GM12878 (cell line): ENCODE data around the gene CSF3. TPM values are rescaled to one million over a fixed set of nuclear protein-coding genes. Genes with fewer than 3 reads are reported as not detected.

Experiments
- GABPA ChIP-seq: IDR thresholded peaks from 2 replicates; pipeline ENCODE4 v1.6.1; 2014; ENCODE audit warnings: antibody characterized with exemption, low read depth, mild to moderate bottlenecking, inconsistent platforms
- SMC3 ChIP-seq: IDR thresholded peaks from 2 replicates; pipeline ENCODE4 v1.6.1; 2011; ENCODE audit warnings: low read length, improper control_type of control experiment, borderline replicate concordance
- SP1 ChIP-seq: IDR thresholded peaks from one replicate; pipeline ENCODE4 v1.6.1; 2011; ENCODE audit warnings: low read depth, low read length
- TCF12 ChIP-seq: IDR thresholded peaks from 2 replicates; pipeline ENCODE4 v1.6.1; 2011; ENCODE audit warnings: low read depth, mild to moderate bottlenecking, low read length
- YBX1 ChIP-seq: fragments of 450-650 bp; IDR thresholded peaks from 2 replicates; pipeline ENCODE4 v1.6.1; 2016; ENCODE audit warnings: antibody characterized with exemption
- ZNF622 ChIP-seq: fragments of 450-650 bp; IDR thresholded peaks from 2 replicates; pipeline ENCODE4 v1.6.1; 2017; ENCODE audit warnings: mild to moderate bottlenecking, inconsistent platforms
- polyA plus RNA-seq, 11 experiments: library from polyadenylated mRNA; depleted of rRNA in 4 of 11; unstranded in 6 of 11; stranded (reverse) in 5 of 11; fragments of >200 nt; fragmentation: Nextera tagmentation in 4 of 11; fragmentation: Illumina TruSeq in 1 of 11; extraction: Ambion mirVana in 4 of 11; extraction: Trizol in 1 of 11; gene quantifications; 1 replicate in 1 of 11; 2 replicates in 10 of 11; pipeline versions ENCODE4 v1.2.1 to v1.2.3, GENCODE V29; 2011 to 2016; ENCODE audit warnings: inconsistent platforms in 2 of 11, missing spikeins in 2 of 11, low read depth in 1 of 11
- total RNA-seq, 4 experiments: library from RNA; depleted of rRNA in 3 of 4; stranded (reverse); fragments of >200 nt in 3 of 4; fragmentation: Illumina TruSeq in 1 of 4; extraction: Trizol in 1 of 4; gene quantifications; 2 replicates each; pipeline versions ENCODE4 v1.2.1 to v1.2.3, GENCODE V29; 2013 to 2021
- TF ChIP-seq, protein P1 (sequence below): fragments of 450-650 bp; IDR thresholded peaks from 2 replicates; pipeline ENCODE4 v1.6.1; 2017; ENCODE audit warnings: mild to moderate bottlenecking, moderate library complexity
- TF ChIP-seq, protein P2 (sequence below): fragments of 450-650 bp; IDR thresholded peaks from 2 replicates; pipeline ENCODE4 v1.6.1; 2016; ENCODE audit warnings: mild to moderate bottlenecking
- TF ChIP-seq, protein P3 (sequence below): fragments of 450-650 bp; IDR thresholded peaks from 2 replicates; pipeline ENCODE4 v1.6.1; 2017; ENCODE audit warnings: borderline replicate concordance
- TF ChIP-seq, protein P4 (sequence below): fragments of 450-650 bp; IDR thresholded peaks from 2 replicates; pipeline ENCODE4 v1.6.1; 2017; ENCODE audit warnings: low read depth, mild to moderate bottlenecking, moderate library complexity
- TF ChIP-seq, protein P5 (sequence below): fragments of 450-650 bp; IDR thresholded peaks from 2 replicates; pipeline ENCODE4 v1.6.1; 2016; ENCODE audit warnings: mild to moderate bottlenecking
- TF ChIP-seq, protein P6 (sequence below): fragments of 150-350 bp; IDR thresholded peaks from 2 replicates; pipeline ENCODE4 v1.6.1; 2016; ENCODE audit warnings: low read depth, low read length
- TF ChIP-seq, protein P7 (sequence below): IDR thresholded peaks from 2 replicates; pipeline ENCODE4 v1.6.1; 2011; ENCODE audit warnings: low read depth, mild to moderate bottlenecking, low read length, moderate library complexity, borderline replicate concordance; ENCODE audit errors: extremely low read depth

CSF3 gene
- total and polyA plus RNA-seq, 10 of the 15 experiments (the other 5 are each of a cell fraction or from before 2014, with no cell fraction given): 0.09 to 0.28 (median 0.12) TPM; not detected in 5

DNA sequence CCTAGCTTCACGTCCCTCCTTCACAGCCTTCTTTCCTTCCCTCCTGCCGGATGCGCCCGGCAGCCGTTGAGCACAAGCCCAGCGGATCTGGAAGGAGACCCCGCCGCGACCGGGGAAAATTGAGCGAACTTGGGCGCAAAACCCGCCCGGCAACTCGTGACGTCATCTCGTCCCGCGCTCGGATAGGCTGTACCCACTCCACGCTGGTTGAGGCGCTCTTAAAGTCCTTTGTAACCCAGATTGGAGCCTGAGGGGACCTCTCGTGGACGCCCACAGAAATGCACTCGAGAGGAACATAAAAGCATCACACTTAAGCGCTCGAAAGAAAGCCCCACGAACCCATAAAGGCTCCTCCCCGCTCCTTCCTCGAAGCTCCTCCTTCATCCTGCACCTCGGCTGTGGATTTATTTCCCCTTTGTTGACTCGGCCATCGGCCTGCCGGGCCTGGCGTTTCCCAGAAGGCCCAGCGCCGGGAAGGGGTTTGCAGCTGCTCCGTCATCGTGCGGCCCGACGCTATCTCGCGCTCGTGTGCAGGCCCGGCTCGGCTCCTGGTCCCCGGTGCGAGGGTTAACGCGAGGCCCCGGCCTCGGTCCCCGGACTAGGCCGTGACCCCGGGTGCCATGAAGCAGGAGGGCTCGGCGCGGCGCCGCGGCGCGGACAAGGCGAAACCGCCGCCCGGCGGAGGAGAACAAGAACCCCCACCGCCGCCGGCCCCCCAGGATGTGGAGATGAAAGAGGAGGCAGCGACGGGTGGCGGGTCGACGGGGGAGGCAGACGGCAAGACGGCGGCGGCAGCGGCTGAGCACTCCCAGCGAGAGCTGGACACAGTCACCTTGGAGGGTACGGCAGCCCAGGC, 34.7 kb upstream of the CSF3 start, which contains the start of gene PSMD3 (continued):
- TF ChIP-seq, protein P1, sequence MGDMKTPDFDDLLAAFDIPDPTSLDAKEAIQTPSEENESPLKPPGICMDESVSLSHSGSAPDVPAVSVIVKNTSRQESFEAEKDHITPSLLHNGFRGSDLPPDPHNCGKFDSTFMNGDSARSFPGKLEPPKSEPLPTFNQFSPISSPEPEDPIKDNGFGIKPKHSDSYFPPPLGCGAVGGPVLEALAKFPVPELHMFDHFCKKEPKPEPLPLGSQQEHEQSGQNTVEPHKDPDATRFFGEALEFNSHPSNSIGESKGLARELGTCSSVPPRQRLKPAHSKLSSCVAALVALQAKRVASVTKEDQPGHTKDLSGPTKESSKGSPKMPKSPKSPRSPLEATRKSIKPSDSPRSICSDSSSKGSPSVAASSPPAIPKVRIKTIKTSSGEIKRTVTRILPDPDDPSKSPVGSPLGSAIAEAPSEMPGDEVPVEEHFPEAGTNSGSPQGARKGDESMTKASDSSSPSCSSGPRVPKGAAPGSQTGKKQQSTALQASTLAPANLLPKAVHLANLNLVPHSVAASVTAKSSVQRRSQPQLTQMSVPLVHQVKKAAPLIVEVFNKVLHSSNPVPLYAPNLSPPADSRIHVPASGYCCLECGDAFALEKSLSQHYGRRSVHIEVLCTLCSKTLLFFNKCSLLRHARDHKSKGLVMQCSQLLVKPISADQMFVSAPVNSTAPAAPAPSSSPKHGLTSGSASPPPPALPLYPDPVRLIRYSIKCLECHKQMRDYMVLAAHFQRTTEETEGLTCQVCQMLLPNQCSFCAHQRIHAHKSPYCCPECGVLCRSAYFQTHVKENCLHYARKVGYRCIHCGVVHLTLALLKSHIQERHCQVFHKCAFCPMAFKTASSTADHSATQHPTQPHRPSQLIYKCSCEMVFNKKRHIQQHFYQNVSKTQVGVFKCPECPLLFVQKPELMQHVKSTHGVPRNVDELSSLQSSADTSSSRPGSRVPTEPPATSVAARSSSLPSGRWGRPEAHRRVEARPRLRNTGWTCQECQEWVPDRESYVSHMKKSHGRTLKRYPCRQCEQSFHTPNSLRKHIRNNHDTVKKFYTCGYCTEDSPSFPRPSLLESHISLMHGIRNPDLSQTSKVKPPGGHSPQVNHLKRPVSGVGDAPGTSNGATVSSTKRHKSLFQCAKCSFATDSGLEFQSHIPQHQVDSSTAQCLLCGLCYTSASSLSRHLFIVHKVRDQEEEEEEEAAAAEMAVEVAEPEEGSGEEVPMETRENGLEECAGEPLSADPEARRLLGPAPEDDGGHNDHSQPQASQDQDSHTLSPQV: no peak
- TF ChIP-seq YBX1 (no peak), GABPA (no peak; the same call in 1 of the 2 replicates), TCF12 (peak; percentile 87), SMC3 (peak; percentile 91), ZNF622 (no peak), SP1 (peak; percentile 78)
- TF ChIP-seq, protein P2, sequence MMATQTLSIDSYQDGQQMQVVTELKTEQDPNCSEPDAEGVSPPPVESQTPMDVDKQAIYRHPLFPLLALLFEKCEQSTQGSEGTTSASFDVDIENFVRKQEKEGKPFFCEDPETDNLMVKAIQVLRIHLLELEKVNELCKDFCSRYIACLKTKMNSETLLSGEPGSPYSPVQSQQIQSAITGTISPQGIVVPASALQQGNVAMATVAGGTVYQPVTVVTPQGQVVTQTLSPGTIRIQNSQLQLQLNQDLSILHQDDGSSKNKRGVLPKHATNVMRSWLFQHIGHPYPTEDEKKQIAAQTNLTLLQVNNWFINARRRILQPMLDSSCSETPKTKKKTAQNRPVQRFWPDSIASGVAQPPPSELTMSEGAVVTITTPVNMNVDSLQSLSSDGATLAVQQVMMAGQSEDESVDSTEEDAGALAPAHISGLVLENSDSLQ: no peak; the same call in 1 of the 2 replicates
- TF ChIP-seq, protein P3, sequence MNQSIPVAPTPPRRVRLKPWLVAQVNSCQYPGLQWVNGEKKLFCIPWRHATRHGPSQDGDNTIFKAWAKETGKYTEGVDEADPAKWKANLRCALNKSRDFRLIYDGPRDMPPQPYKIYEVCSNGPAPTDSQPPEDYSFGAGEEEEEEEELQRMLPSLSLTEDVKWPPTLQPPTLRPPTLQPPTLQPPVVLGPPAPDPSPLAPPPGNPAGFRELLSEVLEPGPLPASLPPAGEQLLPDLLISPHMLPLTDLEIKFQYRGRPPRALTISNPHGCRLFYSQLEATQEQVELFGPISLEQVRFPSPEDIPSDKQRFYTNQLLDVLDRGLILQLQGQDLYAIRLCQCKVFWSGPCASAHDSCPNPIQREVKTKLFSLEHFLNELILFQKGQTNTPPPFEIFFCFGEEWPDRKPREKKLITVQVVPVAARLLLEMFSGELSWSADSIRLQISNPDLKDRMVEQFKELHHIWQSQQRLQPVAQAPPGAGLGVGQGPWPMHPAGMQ: no peak
- TF ChIP-seq, protein P4, sequence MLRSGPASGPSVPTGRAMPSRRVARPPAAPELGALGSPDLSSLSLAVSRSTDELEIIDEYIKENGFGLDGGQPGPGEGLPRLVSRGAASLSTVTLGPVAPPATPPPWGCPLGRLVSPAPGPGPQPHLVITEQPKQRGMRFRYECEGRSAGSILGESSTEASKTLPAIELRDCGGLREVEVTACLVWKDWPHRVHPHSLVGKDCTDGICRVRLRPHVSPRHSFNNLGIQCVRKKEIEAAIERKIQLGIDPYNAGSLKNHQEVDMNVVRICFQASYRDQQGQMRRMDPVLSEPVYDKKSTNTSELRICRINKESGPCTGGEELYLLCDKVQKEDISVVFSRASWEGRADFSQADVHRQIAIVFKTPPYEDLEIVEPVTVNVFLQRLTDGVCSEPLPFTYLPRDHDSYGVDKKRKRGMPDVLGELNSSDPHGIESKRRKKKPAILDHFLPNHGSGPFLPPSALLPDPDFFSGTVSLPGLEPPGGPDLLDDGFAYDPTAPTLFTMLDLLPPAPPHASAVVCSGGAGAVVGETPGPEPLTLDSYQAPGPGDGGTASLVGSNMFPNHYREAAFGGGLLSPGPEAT: peak; percentile 98
- TF ChIP-seq, protein P5, sequence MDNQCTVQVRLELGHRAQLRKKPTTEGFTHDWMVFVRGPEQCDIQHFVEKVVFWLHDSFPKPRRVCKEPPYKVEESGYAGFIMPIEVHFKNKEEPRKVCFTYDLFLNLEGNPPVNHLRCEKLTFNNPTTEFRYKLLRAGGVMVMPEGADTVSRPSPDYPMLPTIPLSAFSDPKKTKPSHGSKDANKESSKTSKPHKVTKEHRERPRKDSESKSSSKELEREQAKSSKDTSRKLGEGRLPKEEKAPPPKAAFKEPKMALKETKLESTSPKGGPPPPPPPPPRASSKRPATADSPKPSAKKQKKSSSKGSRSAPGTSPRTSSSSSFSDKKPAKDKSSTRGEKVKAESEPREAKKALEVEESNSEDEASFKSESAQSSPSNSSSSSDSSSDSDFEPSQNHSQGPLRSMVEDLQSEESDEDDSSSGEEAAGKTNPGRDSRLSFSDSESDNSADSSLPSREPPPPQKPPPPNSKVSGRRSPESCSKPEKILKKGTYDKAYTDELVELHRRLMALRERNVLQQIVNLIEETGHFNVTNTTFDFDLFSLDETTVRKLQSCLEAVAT: peak; percentile 100
- TF ChIP-seq, protein P6, sequence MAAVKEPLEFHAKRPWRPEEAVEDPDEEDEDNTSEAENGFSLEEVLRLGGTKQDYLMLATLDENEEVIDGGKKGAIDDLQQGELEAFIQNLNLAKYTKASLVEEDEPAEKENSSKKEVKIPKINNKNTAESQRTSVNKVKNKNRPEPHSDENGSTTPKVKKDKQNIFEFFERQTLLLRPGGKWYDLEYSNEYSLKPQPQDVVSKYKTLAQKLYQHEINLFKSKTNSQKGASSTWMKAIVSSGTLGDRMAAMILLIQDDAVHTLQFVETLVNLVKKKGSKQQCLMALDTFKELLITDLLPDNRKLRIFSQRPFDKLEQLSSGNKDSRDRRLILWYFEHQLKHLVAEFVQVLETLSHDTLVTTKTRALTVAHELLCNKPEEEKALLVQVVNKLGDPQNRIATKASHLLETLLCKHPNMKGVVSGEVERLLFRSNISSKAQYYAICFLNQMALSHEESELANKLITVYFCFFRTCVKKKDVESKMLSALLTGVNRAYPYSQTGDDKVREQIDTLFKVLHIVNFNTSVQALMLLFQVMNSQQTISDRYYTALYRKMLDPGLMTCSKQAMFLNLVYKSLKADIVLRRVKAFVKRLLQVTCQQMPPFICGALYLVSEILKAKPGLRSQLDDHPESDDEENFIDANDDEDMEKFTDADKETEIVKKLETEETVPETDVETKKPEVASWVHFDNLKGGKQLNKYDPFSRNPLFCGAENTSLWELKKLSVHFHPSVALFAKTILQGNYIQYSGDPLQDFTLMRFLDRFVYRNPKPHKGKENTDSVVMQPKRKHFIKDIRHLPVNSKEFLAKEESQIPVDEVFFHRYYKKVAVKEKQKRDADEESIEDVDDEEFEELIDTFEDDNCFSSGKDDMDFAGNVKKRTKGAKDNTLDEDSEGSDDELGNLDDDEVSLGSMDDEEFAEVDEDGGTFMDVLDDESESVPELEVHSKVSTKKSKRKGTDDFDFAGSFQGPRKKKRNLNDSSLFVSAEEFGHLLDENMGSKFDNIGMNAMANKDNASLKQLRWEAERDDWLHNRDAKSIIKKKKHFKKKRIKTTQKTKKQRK: peak; percentile 84
- TF ChIP-seq, protein P7, sequence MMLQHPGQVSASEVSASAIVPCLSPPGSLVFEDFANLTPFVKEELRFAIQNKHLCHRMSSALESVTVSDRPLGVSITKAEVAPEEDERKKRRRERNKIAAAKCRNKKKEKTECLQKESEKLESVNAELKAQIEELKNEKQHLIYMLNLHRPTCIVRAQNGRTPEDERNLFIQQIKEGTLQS: no peak
